NCI-H146 treated with DMSO at 0.1 percent for 48 hours (cell line): ENCODE results near the gene ZNF462.
"Not testable (repeated sequence)": the region's sequence is repeated elsewhere in the genome, so short reads cannot be mapped to it uniquely, and the experiment has no call there.

Experiments
- DNase-seq: peaks from one replicate; lab custom pipeline; 2025; ENCODE audit not compliant: unreplicated experiment; lab: John Stamatoyannopoulos, UW

ZNF462 gene

GRCh38 chr9:106958955-106959657 lies 96.1 kb downstream of the ZNF462 start:
- no peak for DNase-seq

GRCh38 chr9:106960258-106960657 lies 97.3 kb downstream of the ZNF462 start:
- no peak for DNase-seq

GRCh38 chr9:106961623-106962022 lies 98.7 kb downstream of the ZNF462 start:
- no peak for DNase-seq

GRCh38 chr9:106962122-106962521 lies 99.2 kb downstream of the ZNF462 start:
- no peak for DNase-seq

- DNase-seq, result no peak
These were observed 99.8 kb downstream of the ZNF462 start for GRCh38 chr9:106962615-106963363.

GRCh38 chr9:106963684-106964083 lies 100.7 kb downstream of the ZNF462 start:
- DNase-seq, result no peak

GRCh38 chr9:106964329-106964728 lies 101.4 kb downstream of the ZNF462 start:
- DNase-seq, result no peak

- DNase-seq, result no peak
These were observed 102.0 kb downstream of the ZNF462 start for GRCh38 chr9:106964822-106965525.

- DNase-seq, result no peak
These were observed 103.5 kb downstream of the ZNF462 start for GRCh38 chr9:106966481-106966880.

GRCh38 chr9:106969696-106970095 lies 106.7 kb downstream of the ZNF462 start:
- no peak for DNase-seq

- DNase-seq, result no peak
These were observed 107.4 kb downstream of the ZNF462 start for GRCh38 chr9:106970219-106970975.

- DNase-seq, result no peak
These were observed 108.1 kb downstream of the ZNF462 start for GRCh38 chr9:106970976-106971457.

- DNase-seq, result no peak
These were observed 109.1 kb downstream of the ZNF462 start for GRCh38 chr9:106972082-106972481.

- DNase-seq, result peak; percentile 20
These were observed 111.4 kb downstream of the ZNF462 start for GRCh38 chr9:106974341-106974740.

GRCh38 chr9:106976772-106977171 lies 113.8 kb downstream of the ZNF462 start:
- DNase-seq, result no peak

GRCh38 chr9:106980551-106981101 lies 117.7 kb downstream of the ZNF462 start:
- no peak for DNase-seq

GRCh38 chr9:106981396-106982287 lies 118.7 kb downstream of the ZNF462 start:
- DNase-seq, result no peak

- DNase-seq, result no peak
These were observed 119.7 kb downstream of the ZNF462 start for GRCh38 chr9:106982636-106983035.

GRCh38 chr9:106983346-106983745 lies 120.4 kb downstream of the ZNF462 start:
- no peak for DNase-seq

- not testable (repeated sequence) for DNase-seq
These were observed 126.9 kb downstream of the ZNF462 start for GRCh38 chr9:106989904-106990303.
